Measurements from ENCODE around the gene SLC5A10. TPM values are rescaled to one million over a fixed set of nuclear protein-coding genes. Genes with fewer than 3 reads are reported as not detected.

Gene SLC5A10
- total and polyA plus RNA-seq, 12 donors = 0.06 to 0.19 (median 0.10) TPM; not detected in 6

GRCh38 chr17:18910881-18911280, 41.1 kb upstream of the SLC5A10 start:
- peaks cover 0 to 94% (median 34%) of the 10 kb centered on the region in 9 donors for H3K36me3 ChIP-seq
- WGBS, 2 donors = 94 to 98% methylated on average over 6 of the region's 6 CpGs
- no peak for ATAC-seq

DNA sequence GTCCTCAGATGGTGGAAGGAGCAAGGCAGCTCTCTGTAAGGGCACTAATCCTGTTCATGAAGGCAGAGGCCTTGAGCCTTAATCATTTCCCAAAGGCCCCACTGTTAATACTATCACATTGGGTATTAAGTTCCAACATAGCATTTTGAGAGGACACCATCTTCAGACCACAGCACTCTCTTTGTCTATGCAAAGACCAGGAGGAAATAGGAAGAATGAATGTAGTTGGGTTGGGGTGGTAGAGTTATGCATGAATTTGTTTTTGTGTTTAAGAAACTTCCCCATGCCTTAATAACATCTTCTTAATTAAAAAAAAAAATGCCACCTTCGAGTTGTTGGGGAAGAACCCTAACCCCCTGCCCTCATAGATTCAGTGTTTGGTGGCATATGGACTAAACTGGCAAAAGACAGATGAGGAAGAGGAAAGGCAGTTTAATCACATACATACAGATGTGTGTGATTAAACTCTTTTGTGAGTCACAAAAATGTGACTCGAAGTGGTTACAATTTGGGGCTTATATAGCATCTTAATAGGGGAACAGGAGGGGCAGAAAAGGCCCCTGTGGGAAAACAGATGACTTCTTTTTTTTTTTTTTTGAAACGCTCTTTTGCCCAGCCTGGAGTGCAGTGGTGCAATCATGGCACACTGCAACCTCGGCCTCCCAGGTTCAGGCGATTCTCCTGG, 35.0 kb upstream of the SLC5A10 start:
- DNase-seq (no peak), ATAC-seq (no peak)
- TF ChIP-seq, protein P1, sequence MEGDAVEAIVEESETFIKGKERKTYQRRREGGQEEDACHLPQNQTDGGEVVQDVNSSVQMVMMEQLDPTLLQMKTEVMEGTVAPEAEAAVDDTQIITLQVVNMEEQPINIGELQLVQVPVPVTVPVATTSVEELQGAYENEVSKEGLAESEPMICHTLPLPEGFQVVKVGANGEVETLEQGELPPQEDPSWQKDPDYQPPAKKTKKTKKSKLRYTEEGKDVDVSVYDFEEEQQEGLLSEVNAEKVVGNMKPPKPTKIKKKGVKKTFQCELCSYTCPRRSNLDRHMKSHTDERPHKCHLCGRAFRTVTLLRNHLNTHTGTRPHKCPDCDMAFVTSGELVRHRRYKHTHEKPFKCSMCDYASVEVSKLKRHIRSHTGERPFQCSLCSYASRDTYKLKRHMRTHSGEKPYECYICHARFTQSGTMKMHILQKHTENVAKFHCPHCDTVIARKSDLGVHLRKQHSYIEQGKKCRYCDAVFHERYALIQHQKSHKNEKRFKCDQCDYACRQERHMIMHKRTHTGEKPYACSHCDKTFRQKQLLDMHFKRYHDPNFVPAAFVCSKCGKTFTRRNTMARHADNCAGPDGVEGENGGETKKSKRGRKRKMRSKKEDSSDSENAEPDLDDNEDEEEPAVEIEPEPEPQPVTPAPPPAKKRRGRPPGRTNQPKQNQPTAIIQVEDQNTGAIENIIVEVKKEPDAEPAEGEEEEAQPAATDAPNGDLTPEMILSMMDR (IDR thresholded peaks at IDR 0.05) = no peak
- 74 to 84% methylated on average over 5 of the region's 5 CpGs for WGBS, 2 donors
- peaks cover 0 to 65% (median 23%) of the 10 kb centered on the region in 9 donors for H3K36me3 ChIP-seq
- intact Hi-C loops (cut with DNase I) = no loop called here
- peaks cover 0 to 22% (median 17%) of the 10 kb centered on the region in 9 donors for H3K4me1 ChIP-seq
- no peak overlapping the region for H3K27ac ChIP-seq
- no peaks in the 10 kb centered on the region for H3K9me3 ChIP-seq
- no peak overlapping the region for H3K4me3 ChIP-seq
- no peaks in the 10 kb centered on the region for H3K27me3 ChIP-seq

More at GRCh38 chr17:18910881-18911280, 41.1 kb upstream of the SLC5A10 start:
- TF ChIP-seq, protein P1 (IDR thresholded peaks at IDR 0.05) = no peak
- Histone ChIP-seq H3K27ac (no peak overlapping the region), H3K9me3 (no peaks in the 10 kb centered on the region), H3K4me3 (no peak overlapping the region), H3K27me3 (no peaks in the 10 kb centered on the region), H3K4me1 (no peaks in the 10 kb centered on the region)
- intact Hi-C loops (cut with DNase I) = no loop called here
- DNase-seq = no peak

DNA sequence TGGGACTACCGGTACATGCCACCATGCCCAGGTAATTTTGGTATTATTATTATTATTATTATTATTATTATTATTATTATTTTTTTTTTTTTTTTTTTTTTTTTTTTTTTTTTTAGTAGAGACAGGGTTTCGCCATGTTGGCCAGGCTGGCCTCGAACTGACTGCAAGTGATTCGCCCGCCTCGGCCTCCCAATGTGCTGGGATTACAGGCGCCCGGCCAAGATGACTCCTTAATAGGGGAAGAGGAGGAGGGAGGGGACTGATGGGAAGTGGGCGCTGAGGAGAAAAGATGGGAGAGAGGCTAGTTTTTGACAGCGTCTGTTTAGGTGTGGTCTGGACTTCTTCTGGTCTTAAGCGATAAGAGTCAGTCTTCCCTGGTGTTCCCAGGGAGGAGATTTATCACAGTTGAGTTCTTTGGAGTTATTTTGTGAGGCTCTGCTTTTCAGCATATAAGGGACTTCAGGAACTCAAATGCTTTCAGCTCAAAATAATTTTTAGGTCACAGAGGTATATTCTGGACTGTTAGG, 34.4 kb upstream of the SLC5A10 start:
- no peak overlapping the region for H3K4me3 ChIP-seq
- H3K27ac ChIP-seq = no peak overlapping the region
- H3K9me3 ChIP-seq = no peaks in the 10 kb centered on the region
- H3K4me1 ChIP-seq = peaks cover 0 to 28% (median 18%) of the 10 kb centered on the region in 9 donors
- ATAC-seq (no peak), DNase-seq (no peak)
- peaks cover 0 to 59% (median 18%) of the 10 kb centered on the region in 9 donors for H3K36me3 ChIP-seq
- 90 to 91% methylated on average over 11 of the region's 11 CpGs for WGBS, 2 donors
- no peaks in the 10 kb centered on the region for H3K27me3 ChIP-seq
- intact Hi-C loops (cut with DNase I) = no loop called here
- TF ChIP-seq, protein P1 (IDR thresholded peaks at IDR 0.05) = no peak

DNA sequence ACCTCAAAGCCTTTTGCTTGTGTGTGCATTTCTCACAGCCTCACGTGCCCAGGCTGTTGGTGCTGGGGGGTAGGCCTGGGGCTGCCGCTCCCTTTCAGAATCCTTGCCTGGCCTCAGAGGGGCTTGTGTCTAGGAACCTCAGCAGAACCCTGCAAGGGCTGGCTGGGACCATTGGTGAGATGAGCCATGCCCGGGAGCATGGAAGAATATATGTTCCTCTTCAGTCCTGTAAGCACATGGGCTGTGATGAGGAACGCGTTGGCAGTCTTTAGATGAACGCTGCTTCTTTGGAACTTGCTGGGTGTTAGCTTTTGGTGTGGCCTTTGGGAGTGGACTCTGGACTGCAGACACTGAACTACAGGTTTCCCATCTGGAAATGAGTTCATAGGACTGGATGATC, 32.0 kb upstream of the SLC5A10 start:
- WGBS, 2 donors = 76 to 79% methylated on average over 6 of the region's 6 CpGs
- peaks cover 0 to 50% (median 12%) of the 10 kb centered on the region in 9 donors for H3K36me3 ChIP-seq
- H3K27ac ChIP-seq = no peak overlapping the region
- intact Hi-C loops (cut with DNase I) = loop anchor here in 2 of 10 donors (2.0 to 10.0 kb wide), 2 partner anchors 61 to 65 kb away; partner anchors contain the start of gene PRPSAP2 (in 1 of the 2)
- no peaks in the 10 kb centered on the region for H3K9me3 ChIP-seq
- ATAC-seq (no peak), DNase-seq (no peak)
- peaks cover 0 to 30% (median 18%) of the 10 kb centered on the region in 9 donors for H3K4me1 ChIP-seq
- H3K4me3 ChIP-seq = no peak overlapping the region
- TF ChIP-seq, protein P1 (IDR thresholded peaks at IDR 0.05) = no peak
- H3K27me3 ChIP-seq = no peaks in the 10 kb centered on the region
